Tracheal epithelial cell (primary cell): ENCODE results near the gene ARHGAP8. TPM values are rescaled to one million over a fixed set of nuclear protein-coding genes. Genes with fewer than 3 reads are reported as not detected.

Experiments used
- total RNA-seq: library from RNA; depleted of rRNA; stranded (reverse); fragments of >200 nt; gene quantifications from 2 replicates; pipeline ENCODE4 v1.2.1, GENCODE V29; 2014

ARHGAP8 gene
- 21.3 and 28.2 TPM in 2 replicates for total RNA-seq

DNA sequence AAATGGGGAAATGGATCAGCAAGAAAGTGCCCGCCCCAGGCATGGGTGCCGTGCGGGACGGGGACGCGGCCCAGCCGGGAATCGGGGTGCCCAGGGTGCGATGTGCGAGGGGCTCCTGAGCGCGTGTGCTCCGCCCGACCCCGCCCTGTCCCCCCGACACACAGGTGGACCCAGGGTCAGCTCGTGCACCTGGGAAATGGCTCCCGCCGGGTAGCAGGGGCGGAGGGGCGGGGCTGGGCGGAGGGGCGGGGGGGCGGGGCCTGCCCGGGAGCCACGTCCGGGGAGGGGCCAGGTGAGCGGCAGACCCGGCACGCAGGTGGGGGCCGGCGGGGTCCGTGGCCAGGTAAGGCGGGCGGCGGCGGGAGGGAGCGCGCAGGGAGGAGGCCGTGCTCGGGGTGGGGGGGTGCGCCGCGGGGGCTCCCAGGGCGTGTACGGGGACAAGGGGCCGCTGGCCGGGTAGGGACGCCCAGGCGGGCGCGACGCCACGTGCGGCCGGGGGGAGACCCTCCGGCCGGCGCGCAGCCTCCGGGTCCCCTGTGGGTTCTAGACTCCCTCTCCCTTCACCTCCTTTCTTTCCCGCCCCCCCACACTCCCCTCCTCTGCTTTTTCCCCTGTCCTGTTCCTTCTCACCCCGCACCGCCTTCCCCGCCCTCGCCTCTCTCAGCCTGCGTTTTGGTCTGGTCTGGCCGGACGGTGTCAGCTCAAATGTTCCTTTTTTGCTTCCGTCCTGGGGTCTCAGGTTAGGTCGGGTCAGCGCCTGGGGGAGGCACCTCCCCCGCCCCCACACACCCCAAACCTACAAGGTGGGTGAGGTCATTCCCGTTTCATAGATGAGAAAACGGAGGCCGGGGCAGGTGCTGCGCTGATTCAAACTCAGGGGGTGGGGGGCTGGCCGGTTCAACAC, at the start of gene ARHGAP8:
ARHGAP8 (plus strand) TSS at position 291 of the 904 bp plus-strand sequence. CDS start 33,953 bp downstream, outside the sequence.

Other genes starting within 250 kb of the ARHGAP8 start
- gene PRR5, start 50.4 kb upstream of the ARHGAP8 start, total RNA-seq, result 13.7 and 17.1 TPM in 2 replicates